ENCODE measurements around the gene INPP5D.
"Not testable (repeated sequence)": the region's sequence is repeated elsewhere in the genome, so short reads cannot be mapped to it uniquely, and the experiment has no call there.

The INPP5D gene

DNA sequence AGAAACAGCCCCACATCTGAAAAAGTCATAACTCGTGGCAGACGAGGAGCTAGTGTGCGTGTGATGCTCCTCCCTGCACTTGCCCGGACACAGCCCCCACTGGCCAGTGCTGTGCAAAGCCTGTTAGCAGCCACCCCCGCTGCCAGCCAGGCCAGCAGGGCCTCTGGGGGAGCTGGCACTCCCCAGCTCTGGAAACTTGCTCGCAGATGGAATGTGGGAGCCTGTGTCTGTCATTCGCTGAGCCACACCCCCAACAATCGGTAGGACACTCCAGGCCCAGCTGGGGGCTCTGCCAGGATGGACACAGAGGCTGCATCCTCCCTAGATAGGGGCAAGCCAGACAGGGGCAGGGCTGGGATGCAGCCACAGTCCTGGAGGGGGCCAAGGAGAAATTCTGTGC, 128.9 kb downstream of the INPP5D start:
- DNase-seq: no peak

DNA sequence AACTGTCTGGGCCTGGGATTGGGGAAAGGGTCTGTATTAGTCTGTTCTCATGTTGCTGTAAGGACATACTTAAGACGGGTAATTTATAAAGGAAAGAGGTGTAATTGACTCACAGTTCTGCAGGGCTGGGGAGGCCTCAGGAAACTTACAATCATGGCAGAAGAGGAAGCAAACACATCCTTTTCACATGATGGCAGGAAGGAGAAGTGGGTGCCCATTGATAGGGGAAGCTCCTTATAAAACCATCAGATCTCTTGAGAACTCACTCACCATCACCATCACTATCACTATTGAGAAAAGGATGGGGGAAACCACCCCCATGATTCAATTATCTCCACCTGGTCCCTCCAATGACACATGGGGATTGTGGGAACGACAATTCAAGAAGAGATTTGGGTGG, 130.9 kb downstream of the INPP5D start:
- not testable (repeated sequence) for DNase-seq

DNA sequence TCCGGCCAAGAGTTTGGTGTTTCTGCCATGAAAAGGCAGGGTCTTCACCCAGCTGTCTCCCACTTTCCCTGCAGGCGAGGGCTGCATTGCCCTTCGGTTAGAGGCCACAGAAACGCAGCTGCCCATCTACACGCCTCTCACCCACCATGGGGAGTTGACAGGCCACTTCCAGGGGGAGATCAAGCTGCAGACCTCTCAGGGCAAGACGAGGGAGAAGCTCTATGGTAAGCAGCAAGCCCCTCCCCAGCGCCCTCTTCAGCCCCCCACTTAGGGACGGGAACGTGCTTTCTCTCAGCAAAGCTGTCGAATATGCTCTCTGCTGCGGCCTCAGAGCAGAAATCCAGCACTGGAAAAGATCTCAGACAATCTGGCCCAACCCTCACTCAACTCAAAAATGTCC, 133.6 kb downstream of the INPP5D start:
- DNase-seq: no peak

DNA sequence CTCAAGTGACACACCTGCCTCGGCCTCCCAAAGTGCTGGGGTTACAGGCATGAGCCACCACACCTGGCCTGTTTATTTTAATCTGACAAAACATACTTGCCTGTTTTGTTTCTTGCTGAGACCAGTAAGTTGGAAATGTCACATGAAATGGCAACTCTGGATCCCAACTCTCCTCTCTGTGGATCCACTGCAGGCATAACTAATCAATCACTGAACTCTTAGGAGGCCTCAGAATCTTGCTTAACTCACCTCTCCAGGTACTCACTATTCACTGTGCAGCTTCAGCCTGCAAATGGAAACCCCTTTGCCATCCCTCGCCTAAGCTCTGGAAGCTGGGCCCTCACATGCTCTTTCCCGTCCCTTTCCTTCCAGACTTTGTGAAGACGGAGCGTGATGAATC, 134.9 kb downstream of the INPP5D start:
- DNase-seq: no peak

DNA sequence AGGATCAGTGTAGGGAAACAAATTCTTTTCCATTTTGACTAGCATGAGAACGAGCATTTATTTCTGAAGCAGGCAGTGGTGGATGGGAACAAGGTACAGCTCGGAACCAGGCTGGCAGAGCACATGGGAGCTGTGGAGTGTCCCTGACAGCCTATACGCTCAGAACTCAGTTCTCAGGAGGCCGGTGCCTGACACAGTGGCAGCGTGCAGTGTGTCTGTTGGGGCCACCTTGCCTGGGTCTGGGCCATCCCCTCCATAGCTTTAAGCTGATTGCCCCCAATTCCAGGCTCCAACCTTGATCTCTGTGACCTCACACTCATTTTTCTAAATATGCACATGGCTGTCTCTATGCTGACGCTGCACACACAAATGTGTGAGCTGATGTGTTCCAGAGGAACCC, 136.9 kb downstream of the INPP5D start:
- DNase-seq: no peak

DNA sequence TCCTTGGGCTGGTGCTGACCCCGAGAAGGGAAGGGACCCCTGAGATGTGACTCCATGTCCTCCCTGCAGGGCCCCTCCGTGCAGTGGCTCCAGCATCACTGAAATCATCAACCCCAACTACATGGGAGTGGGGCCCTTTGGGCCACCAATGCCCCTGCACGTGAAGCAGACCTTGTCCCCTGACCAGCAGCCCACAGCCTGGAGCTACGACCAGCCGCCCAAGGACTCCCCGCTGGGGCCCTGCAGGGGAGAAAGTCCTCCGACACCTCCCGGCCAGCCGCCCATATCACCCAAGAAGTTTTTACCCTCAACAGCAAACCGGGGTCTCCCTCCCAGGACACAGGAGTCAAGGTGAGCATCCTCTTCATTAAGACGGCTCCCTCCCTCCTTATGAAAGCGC, 137.9 kb downstream of the INPP5D start:
- no peak for DNase-seq

DNA sequence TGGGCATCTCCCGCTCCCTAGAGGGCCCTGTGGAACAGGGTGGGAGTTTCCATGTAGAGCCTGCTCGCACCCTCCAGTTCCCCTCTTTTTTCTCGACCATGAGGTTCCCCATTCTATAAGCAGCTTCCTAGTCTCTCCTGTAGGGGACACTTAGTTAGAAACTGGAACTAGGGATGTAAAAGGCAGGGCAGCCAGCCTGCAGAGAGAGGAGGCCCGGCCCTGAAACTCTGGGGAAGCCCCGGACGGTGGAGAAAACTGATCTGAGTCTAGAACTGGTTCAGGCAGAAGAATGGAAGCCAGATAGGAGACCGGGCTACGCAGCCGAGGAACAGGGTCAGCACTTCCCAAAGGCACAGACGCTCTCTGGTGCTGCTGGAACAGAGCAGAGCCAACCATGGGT, 139.7 kb downstream of the INPP5D start:
- no peak for DNase-seq

DNA sequence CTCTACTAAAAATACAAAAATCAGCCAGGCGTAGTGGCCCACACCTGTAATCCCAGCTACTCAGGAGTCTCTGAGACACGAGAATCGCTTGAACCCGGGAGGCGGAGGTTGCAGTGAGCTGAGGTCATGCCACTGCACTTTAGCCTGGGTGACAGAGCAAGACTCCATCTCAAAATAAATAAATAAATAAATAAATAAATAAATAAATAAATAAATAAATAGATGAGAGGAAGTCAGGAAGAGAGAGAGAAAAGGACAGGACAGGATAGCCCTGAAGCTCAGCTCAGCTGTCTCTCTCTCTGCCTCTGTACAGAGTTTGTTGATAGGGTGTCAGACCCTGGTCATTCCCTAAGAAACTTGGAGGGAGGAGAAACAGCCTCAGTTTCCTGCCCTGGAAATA, 140.6 kb downstream of the INPP5D start:
- DNase-seq: not testable (repeated sequence)

DNA sequence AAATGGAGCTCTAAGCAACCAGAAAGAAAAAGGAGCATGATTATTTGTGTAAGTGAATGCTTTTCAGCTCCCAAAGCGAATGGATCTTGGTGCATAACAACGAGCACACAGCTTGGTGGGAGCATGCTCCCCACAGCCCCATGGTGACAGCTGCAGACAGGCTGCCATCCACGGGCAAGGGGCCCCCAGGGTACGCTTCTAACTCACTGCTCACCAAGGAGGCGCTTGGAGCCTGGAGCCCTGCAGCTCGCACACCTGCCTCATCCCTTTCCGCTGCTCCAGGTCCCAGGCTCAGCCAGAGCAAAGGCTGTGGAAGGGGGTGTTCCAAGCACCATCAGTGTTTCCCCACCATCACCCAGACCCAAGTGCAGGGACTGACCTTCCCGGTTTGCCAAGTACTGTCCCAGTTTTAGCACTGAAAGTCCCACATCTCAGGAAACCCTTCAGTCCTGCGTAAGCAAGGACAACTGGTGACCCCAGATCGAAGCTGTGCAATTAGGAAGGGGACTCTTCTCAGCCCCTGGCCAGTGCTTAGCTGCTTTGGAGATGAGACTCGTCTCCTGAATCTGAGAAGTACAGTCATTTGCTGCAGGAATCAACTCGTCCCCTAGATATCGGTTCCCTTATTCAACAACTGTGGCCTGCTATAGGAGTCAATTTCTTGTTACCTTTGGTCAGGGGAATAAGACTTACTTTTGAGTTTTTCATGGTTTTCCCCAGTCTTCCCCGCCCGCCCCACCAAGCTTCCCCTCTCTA, 141.3 kb downstream of the INPP5D start:
- no peak for DNase-seq

DNA sequence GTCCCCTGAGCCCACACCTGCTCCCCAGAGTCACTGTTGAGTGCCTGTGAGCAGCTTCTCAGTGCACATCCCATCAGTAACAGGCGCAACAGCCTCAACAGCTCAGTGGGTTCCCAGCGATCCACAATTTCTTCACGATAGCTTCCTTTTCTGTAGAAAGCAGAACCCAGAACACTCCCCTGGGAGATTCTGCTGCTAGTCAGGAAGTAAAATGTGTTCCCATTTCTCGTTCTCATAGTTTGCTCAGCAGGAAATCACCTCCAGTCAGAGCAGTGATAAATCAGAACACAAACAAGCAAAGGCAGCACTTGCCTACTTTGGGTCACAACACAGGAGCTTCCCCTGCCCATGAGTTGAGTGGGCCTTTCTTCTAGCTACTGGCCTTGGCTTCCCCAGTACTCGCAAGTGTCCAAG, 142.4 kb downstream of the INPP5D start:
- DNase-seq: no peak

DNA sequence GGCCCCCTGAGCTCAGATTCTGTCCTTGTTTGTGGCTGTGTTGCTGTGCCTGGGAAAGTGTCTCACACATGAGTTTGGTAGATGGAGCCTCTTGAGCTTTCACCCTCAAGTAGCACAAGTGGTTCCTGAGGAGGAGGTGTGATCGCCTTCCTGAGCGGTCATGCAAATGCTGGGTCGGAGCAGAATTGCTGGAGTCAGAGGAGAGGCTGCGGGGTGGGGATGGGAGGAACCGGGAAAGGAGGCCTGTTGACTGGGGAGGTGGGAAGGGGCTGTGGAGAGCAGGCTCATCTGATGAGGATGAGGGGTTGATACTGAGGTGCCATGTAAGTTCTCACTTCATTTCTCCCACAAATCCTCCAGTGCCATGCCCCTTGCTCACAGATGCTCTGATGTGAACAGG, 142.9 kb downstream of the INPP5D start:
- DNase-seq: no peak

DNA sequence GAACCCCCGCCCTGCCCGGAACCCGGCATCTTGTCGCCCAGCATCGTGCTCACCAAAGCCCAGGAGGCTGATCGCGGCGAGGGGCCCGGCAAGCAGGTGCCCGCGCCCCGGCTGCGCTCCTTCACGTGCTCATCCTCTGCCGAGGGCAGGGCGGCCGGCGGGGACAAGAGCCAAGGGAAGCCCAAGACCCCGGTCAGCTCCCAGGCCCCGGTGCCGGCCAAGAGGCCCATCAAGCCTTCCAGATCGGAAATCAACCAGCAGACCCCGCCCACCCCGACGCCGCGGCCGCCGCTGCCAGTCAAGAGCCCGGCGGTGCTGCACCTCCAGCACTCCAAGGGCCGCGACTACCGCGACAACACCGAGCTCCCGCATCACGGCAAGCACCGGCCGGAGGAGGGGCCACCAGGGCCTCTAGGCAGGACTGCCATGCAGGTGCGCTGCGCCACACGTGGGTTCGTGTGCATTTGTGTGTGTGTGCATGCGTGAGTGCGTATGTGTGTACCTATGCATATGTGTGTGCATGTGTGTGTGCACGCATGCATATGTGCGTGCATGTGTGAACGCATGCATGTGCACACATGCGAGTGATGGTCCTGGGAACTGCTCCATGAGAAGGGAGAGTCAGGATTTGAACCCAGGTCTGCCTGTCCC, 144.3 kb downstream of the INPP5D start:
- no peak for DNase-seq

DNA sequence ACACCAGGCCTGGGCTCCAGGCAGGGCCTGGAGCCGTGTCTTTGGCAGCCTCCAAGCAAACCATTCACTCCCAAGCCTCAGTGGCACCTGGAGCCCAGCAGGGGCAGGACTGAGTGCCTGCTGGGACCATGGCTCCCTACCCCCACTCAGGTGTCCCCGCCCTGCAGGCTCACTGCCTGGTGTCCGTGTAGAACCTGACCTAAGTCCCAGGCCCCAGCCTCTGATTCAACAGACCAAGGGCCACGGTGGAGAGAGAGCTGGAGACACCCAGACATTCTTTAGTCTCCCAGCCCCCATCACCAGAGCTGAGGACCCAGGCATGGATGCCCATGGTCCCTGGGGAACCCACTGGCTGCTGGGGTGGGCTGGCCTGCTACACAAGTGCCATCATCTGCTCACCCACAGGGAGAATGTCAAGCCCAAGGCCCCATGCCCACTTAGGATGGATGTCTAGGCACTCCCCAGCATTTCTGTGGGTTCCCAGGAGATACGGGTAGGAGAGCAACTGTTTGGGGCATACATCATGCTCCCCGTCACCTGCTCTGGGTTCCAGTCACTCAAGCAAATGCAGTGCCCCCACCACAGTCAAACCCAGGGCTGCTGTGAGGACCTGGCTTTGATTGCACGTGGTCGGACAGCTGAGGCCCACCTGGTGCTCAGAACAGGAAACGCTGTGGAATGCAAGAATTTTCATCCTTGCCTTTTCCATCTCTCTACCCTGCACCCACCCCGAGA, 148.4 kb downstream of the INPP5D start:
- DNase-seq: no peak

DNA sequence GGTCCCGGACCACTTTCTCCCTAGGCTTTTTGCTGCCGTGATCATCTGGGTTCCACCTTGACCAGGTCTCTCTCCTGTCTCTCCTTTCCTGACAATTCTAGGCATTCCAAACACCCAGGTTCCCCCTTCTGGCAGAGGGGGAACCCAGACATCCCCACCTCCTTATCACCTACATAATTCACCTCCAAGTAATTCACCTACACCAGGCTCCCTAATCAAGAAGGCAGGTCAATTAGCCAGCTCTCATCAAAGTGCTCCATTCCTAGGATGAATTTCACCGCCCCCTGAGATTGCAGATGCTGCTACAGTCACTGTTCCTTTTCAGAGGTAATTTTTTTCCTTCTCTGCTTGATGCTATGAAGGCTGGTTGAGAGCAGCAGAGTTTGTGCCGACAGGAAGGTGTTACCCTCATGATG, 149.0 kb downstream of the INPP5D start:
- no peak for DNase-seq

DNA sequence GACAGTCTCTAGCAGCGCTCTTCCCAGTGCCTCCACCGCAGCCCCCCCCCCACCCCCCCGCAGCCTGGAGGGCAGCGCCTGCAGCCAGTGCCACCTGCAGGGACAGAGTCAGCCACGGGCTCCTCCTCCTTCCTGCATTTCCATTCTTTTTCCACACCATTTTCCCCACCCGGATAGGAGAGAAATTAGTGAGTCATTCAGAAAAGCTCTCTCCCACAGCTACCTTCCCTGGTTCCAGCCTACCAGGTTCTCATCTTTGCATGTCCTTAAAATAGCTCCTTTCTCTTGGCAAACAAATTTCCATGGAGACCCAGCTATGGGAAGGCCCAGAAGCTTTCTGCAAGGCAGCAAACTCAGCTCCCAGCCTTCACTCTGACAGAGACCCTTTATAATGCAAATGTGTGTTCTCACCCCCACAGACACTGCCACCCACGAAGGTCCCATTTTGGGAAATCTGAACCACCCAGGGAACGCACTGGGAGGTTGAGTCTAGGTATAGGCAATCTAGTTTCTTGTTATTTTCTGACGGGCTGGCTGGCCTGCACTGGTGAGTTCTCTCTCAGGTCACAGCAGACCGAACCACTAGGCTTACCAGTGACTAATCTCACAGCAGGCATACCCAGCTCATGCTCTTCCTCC, 149.5 kb downstream of the INPP5D start:
- no peak for DNase-seq

DNA sequence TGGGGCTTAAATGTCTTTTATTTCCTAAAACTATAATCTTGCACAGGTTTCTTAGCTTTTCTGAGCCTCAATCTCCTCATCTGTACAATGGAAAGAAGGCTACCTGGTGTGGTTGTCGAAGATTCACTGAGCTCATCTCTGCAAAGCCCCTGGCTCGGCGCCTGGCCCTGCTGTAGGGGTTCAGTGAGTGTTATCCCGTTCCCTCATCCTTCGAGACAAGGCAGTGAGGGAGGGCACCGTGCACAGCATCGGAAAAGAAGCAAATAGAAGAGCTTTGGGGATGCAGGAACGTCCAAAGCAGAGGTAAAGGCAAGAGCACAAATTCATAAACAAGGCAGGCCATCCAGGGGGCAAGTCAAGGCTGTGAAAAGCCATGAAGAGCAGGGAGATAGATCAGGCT, 150.1 kb downstream of the INPP5D start:
- DNase-seq: no peak

DNA sequence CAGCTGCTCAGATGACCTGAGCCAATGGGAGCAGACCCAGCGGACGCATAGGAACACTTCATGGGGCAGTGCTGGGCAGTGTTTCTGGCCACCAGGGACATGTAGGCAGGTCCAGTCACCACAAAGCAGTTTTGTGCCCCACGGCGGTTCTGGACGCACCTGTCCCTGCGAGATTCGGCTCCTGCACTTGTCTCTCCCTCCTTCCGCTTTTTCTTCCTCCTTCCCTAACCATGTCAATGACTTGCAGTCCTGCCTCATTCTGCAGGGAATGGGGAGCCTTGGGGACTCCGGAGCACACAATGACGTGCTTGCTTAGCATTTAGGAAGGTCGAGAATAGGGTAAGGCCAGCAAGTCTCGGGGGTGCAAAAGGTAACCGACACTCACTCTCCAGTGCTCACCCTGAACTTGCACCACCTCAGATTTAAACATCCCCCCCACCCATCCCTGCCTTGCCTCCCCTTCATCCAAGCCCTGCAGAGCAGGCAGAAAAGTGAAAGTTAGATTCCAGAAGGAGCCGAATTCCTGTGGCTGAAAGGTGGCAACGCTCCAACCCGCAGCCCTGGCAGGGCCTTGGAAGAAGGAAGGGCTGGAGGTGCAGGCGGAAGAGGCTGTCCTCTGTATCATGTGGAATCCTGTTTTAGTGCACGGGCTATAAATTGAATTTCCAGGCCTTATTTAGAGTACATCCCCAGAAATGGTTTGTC, 150.9 kb downstream of the INPP5D start:
- no peak for DNase-seq

DNA sequence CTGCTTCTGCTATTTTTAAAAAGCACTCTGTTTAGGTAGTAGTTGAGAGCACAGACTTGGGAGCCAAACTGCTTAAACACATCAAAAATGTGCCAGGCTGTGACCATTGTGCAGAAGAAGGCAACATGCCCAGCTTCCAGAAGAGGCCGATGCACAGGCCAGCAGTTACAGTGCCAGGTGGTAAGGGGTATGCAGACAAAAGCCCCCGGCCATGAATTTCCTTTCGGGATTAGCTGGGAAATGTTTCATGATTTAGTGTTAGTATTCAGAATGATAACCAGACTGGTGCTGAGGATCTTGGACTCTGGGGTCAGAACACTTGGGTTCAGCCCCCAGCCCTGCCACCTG, 151.4 kb downstream of the INPP5D start:
- no peak for DNase-seq

DNA sequence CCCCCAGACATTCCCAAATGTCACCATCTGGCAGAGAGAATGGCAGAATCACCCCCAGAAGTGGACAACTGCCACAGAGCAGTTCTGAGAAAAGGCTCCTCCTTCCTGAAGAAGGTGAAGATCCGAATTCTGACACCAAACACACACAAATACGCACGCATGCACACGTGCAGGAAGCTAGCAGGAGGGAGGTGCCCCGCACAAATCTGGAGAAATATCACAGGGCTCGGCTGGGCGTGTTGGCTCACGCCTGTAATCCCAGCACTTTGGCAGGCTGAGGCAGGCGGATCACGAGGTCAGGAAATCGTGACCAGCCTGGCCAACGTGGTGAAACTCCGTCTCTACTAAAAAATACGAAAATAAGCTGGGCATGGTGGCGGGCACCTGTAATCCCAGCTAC, 152.9 kb downstream of the INPP5D start:
- no peak for DNase-seq

DNA sequence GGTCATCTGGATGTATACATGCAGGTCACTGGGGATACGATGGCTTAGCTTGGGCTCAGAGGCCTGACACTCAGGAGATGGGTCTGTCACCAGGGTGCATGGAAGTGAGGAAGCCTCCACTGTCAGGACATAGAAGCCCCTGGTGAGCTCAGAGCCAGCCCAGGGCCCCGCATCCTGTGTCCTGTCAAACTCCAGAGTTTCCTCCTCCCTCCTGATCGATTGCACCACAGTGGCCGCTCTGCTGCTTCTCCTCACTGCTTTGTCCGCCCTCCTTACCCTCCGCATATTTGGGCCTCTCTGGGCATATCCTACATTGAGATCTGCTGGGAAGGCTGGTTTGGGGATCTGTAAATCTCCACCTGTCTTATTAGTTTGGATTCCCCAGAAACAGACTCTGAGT, 153.8 kb downstream of the INPP5D start:
- no peak for DNase-seq

DNA sequence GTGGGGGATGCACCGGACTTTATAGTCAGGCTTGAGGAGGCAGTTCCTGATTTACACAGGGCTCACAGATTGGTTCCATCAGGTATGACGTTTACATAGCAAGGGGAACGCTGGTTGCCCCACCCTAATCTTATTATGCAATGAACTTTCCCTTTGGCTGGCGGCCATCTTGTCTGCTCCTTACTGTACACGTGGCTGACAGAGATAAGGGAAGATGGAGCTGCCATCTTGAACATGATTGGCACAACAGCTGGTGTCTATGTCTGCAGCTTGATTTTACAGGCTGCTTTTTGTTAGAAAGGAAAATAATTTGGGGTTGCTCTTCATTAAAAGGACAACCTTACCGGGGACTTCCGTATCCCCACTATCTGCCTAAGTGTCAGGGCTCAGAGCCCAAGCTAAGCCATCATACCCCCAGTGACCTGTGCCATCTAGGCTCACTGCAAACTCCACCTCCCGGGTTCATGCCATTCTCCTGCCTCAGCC, 157.8 kb downstream of the INPP5D start:
- DNase-seq: no peak

DNA sequence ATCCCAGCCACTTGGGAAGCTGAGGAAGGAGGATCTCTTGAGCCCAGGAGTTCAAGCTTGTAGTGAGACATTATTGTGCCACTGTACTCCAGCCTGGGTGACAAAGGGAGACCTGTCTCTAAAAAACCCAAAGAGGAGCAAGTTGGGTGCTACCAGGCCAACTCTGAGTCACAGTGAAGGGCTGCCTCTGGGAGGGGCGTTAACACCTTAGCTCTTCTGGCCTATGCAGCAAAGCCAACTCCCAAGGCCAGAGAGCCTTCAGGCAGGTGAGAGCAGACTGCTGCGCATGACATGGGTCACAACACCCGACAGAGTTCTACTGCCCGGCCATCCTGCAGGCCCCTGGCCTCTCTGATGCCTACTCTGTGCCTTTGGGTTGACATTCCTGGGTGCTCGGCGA, 158.7 kb downstream of the INPP5D start:
- no peak for DNase-seq

DNA sequence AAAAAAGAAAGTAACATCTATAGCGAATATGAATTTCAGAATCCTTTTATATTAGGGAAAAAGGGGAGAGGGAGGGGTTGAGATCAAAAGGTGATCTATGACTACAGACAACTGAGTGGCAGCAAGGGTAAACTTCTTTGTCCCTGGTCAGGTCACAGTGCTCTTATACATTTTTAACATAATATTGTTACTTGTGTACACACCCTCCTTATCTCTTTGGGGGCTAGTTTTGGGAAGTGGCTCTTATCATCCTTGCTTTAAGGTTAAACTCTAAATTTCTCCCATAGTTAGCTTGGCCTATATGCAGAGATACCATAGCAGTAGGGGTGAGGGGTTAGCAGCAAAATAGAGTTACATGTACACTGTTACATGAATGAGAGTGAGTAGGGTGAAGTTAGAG, 159.7 kb downstream of the INPP5D start:
- DNase-seq: no peak
